ENCODE results near the gene ITPR3.

ITPR3 gene

GRCh38 chr6:33702345-33702977 lies 81.3 kb downstream of the ITPR3 start:
- no peak overlapping the region for H3K4me3 ChIP-seq (ENCODE audit: low read length)
- no peak for TF ChIP-seq ZNF274 (IDR thresholded peaks at IDR 0.05; ENCODE audit: low read depth, low read length)

- no peak overlapping the region for H3K4me3 ChIP-seq (ENCODE audit: low read length)
- TF ChIP-seq ZNF274 (IDR thresholded peaks at IDR 0.05; ENCODE audit: low read depth, low read length): no peak
Observed at GRCh38 chr6:33704215-33705066, 83.3 kb downstream of the ITPR3 start.

- TF ChIP-seq ZNF274 (IDR thresholded peaks at IDR 0.05; ENCODE audit: low read depth, low read length): no peak
Observed at GRCh38 chr6:33705268-33705885, 84.3 kb downstream of the ITPR3 start.

GRCh38 chr6:33705955-33706725 lies 85.0 kb downstream of the ITPR3 start:
- H3K4me3 ChIP-seq (ENCODE audit: low read length): no peak overlapping the region
- no peak for TF ChIP-seq ZNF274 (IDR thresholded peaks at IDR 0.05; ENCODE audit: low read depth, low read length)

More at GRCh38 chr6:33705268-33705885, 84.3 kb downstream of the ITPR3 start:
- no peak overlapping the region for H3K4me3 ChIP-seq (ENCODE audit: low read length)

- no peak overlapping the region for H3K4me3 ChIP-seq (ENCODE audit: low read length)
- TF ChIP-seq ZNF274 (IDR thresholded peaks at IDR 0.05; ENCODE audit: low read depth, low read length): no peak
Observed at GRCh38 chr6:33707771-33708170, 86.6 kb downstream of the ITPR3 start.

GRCh38 chr6:33708516-33709204 lies 87.5 kb downstream of the ITPR3 start:
- H3K4me3 ChIP-seq (ENCODE audit: low read length): no peak overlapping the region
- TF ChIP-seq ZNF274 (IDR thresholded peaks at IDR 0.05; ENCODE audit: low read depth, low read length): no peak

- H3K4me3 ChIP-seq (ENCODE audit: low read length): no peak overlapping the region; the same call in 1 of the 2 replicates
- no peak for TF ChIP-seq ZNF274 (IDR thresholded peaks at IDR 0.05; ENCODE audit: low read depth, low read length)
Observed at GRCh38 chr6:33709605-33710295, 88.6 kb downstream of the ITPR3 start.

- no peak for TF ChIP-seq ZNF274 (IDR thresholded peaks at IDR 0.05; ENCODE audit: low read depth, low read length)
- peak overlapping the region; percentile 71 for H3K4me3 ChIP-seq (ENCODE audit: low read length)
Observed at GRCh38 chr6:33710296-33711121, 89.4 kb downstream of the ITPR3 start.

GRCh38 chr6:33711140-33712129 lies 90.3 kb downstream of the ITPR3 start, which contains the start of gene UQCC2:
UQCC2 (minus strand) TSS chr6:33711700; CDS start chr6:33711686, 14 bp downstream.
- no peak for TF ChIP-seq ZNF274 (IDR thresholded peaks at IDR 0.05; ENCODE audit: low read depth, low read length)
- peak within 1 kb of the TSS; percentile 71 for H3K4me3 ChIP-seq (ENCODE audit: low read length)

GRCh38 chr6:33712914-33713313 lies 91.8 kb downstream of the ITPR3 start:
- no peak for TF ChIP-seq ZNF274 (IDR thresholded peaks at IDR 0.05; ENCODE audit: low read depth, low read length)
- no peak overlapping the region for H3K4me3 ChIP-seq (ENCODE audit: low read length)

- TF ChIP-seq ZNF274 (IDR thresholded peaks at IDR 0.05; ENCODE audit: low read depth, low read length): no peak
- no peak overlapping the region for H3K4me3 ChIP-seq (ENCODE audit: low read length)
Observed at GRCh38 chr6:33713786-33714185, 92.7 kb downstream of the ITPR3 start.

All from GM08714 (cell line).